Breast epithelium (tissue), 4 donors: ENCODE results near the gene DNAJB8. TPM values are rescaled to one million over a fixed set of nuclear protein-coding genes. Genes with fewer than 3 reads are reported as not detected.

Experiments used
- DNase-seq, 2 donors: peaks; one replicate each; pipeline ENCODE4 v3.0.0-alpha.2; 2019; ENCODE audit warnings: low spot score in 2 of 2
- H3K27ac ChIP-seq, 2 donors: fragments of 200-600 bp; sonication (generic) in 1 of 2; one replicate each; pipeline ENCODE4 v1.5.1; 2016 to 2019; ENCODE audit warnings: mild to moderate bottlenecking in 1 of 2
- H3K27me3 ChIP-seq, 2 donors: fragments of 200-600 bp; sonication (generic) in 1 of 2; one replicate each; pipeline versions ENCODE4 v1.5.1 to v1.6.0; 2017 to 2019; ENCODE audit warnings: control low read depth in 1 of 2, mild to moderate bottlenecking in 1 of 2
- H3K36me3 ChIP-seq: fragments of 200-600 bp; one replicate; pipeline ENCODE4 v1.5.1; 2019
- H3K4me1 ChIP-seq, 2 donors: fragments of 200-600 bp; sonication (generic); one replicate each; pipeline ENCODE4 v1.5.1; 2016 to 2019; ENCODE audit warnings: control low read depth in 1 of 2
- H3K4me3 ChIP-seq, 3 donors: fragments of 200-600 bp; sonication (generic); 1 replicate in 2 of 3; 2 replicates in 1 of 3; pipeline ENCODE4 v1.5.1; 2016 to 2019; ENCODE audit warnings: mild to moderate bottlenecking in 3 of 3, moderate library complexity in 2 of 3
- H3K9me3 ChIP-seq, 2 donors: fragments of 200-600 bp; sonication (generic) in 1 of 2; one replicate each; pipeline ENCODE4 v1.5.1; 2016 to 2019; ENCODE audit warnings: control low read depth in 1 of 2
- CTCF ChIP-seq, 3 donors: fragments of 450-650 bp; IDR thresholded peaks; one replicate each; pipeline ENCODE4 v1.5.1; 2016 to 2017; ENCODE audit warnings: antibody characterized with exemption in 3 of 3, mild to moderate bottlenecking in 3 of 3, moderate library complexity in 3 of 3
- POLR2A ChIP-seq: fragments of 450-650 bp; IDR thresholded peaks from one replicate; pipeline ENCODE4 v1.6.1; 2016; ENCODE audit warnings: antibody characterized with exemption, mild to moderate bottlenecking, moderate library complexity
- POLR2AphosphoS5 ChIP-seq, 3 donors: sonication (generic); formaldehyde crosslinking; IDR thresholded peaks; one replicate each; pipeline ENCODE4 v1.6.1; 2017; ENCODE audit warnings: antibody characterized with exemption in 3 of 3
- intact Hi-C: fragments of 100-400 bp; cut with DNase I; formaldehyde crosslinking; loops from one replicate; pipeline ENCODE4 v1.15.1; 2023; ENCODE audit warnings: low total_unique reads
- total RNA-seq, 3 donors: library from RNA; depleted of rRNA; stranded (reverse); fragments of >200 nt; gene quantifications; one replicate each; pipeline ENCODE4 v1.1.0, GENCODE V29; 2016

The DNAJB8 gene
- total RNA-seq, 3 donors from 2014 or later: not detected

GRCh38 chr3:128473737-128474136, 7.0 kb upstream of the DNAJB8 start:
- intact Hi-C loops: no loop called here

DNA sequence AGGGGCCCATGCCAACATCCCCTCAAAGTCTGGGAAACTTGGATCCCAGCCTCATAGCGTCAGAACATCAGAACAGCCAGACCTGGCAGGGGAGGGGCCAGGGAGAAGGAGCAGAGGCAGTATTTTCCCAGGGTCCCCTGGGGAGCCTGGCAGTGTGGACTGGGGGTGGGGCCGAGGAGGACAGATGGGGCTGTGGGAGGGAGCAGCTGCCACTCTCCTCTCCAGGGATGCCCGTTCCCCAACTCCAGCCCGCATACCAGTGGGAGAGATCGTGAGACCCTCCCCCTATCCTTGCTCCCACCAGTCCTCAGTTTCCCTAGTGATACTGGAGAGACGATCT, 6.5 kb upstream of the DNAJB8 start:
- intact Hi-C loops: no loop called here
- TF ChIP-seq POLR2AphosphoS5 (IDR thresholded peaks at IDR 0.05): no peak
- no peak for TF ChIP-seq CTCF (IDR thresholded peaks at IDR 0.05)
- no peak for TF ChIP-seq POLR2A
- H3K4me3 ChIP-seq: no peak overlapping the region
- H3K27ac ChIP-seq: no peak overlapping the region
- no peaks in the 10 kb centered on the region for H3K4me1 ChIP-seq
- H3K9me3 ChIP-seq: no peaks in the 10 kb centered on the region
- peaks cover 0 to 10% of the 10 kb centered on the region in 2 donors for H3K27me3 ChIP-seq
- no peak for DNase-seq
- H3K36me3 ChIP-seq: no peaks in the 10 kb centered on the region

More at GRCh38 chr3:128473737-128474136, 7.0 kb upstream of the DNAJB8 start:
- H3K36me3 ChIP-seq: no peaks in the 10 kb centered on the region
- peaks cover 0 to 12% of the 10 kb centered on the region in 2 donors for H3K27me3 ChIP-seq
- H3K4me1 ChIP-seq: no peaks in the 10 kb centered on the region
- H3K27ac ChIP-seq: no peak overlapping the region
- no peak for DNase-seq
- no peak overlapping the region for H3K4me3 ChIP-seq
- no peak for TF ChIP-seq POLR2AphosphoS5 (IDR thresholded peaks at IDR 0.05)
- TF ChIP-seq CTCF (IDR thresholded peaks at IDR 0.05): no peak
- TF ChIP-seq POLR2A: no peak
- H3K9me3 ChIP-seq: no peaks in the 10 kb centered on the region

DNA sequence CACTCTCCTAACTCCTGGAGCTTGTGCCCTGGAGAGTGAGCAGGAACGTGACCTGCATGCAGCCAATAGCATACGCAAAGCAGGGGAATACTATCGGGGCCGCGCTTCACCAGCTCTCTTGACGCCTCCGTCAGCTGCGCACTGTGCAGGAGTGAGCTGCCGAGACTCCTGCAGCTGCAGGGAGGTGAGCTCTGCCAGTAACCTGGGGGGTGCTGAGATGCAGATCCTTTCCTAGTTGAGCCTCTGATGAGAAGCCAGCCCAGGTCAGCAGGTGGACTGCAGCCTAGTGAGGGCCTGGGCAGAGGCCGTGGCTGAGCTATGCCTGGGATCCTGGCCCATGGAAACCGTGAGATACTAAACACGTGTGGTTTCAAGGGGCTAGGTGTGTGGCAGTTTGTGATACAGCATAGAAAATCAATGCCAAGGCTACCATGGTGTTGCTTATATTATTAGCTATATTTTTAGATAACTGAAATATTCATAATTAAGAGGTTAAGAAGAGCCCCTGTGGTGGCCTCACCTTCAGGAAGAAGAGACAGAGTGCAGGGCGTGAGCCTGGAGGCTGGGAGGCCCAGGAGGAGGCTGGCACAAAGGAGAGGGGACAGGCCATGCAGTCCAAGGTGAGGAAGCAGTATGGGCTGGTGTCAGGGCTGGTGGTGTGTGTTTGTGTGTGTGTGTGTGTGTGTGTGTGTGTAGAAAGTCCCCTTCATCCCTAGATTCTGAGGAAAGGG, 5.9 kb upstream of the DNAJB8 start:
- H3K4me1 ChIP-seq: no peaks in the 10 kb centered on the region
- no peaks in the 10 kb centered on the region for H3K9me3 ChIP-seq
- H3K27ac ChIP-seq: no peak overlapping the region
- peaks cover 0 to 8% of the 10 kb centered on the region in 2 donors for H3K27me3 ChIP-seq
- DNase-seq: no peak
- intact Hi-C loops: no loop called here
- no peak for TF ChIP-seq POLR2A
- TF ChIP-seq POLR2AphosphoS5 (IDR thresholded peaks at IDR 0.05): no peak
- no peak for TF ChIP-seq CTCF (IDR thresholded peaks at IDR 0.05)
- no peaks in the 10 kb centered on the region for H3K36me3 ChIP-seq
- H3K4me3 ChIP-seq: no peak overlapping the region

DNA sequence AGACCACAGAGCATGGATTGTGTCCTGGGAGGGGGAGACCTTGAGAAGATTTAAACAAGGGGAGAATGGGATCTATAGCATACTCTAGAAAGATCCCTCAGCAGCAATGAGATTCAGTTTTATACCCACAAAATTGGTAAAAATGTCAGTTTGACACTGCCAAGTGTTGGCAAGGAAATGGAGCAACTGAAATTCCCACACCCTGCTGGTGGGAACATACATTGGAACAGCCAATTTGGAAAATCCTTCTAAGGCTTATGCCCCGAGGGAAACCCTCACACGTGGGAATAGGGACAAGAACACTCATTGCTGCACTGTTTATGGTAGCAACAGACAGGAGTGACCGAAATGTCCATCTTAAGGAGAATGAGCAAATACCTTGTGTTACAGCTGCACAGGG, 5.0 kb upstream of the DNAJB8 start:
- DNase-seq: no peak
- Histone ChIP-seq H3K36me3 (no peaks in the 10 kb centered on the region), H3K27ac (no peak overlapping the region)

More for the DNA sequence above, 5.0 kb upstream of the DNAJB8 start:
- intact Hi-C loops: no loop called here
- Histone ChIP-seq H3K4me1 (no peaks in the 10 kb centered on the region), H3K4me3 (no peak overlapping the region), H3K27me3 (peaks cover 0 to 8% of the 10 kb centered on the region in 2 donors), H3K9me3 (no peaks in the 10 kb centered on the region)
- TF ChIP-seq CTCF (IDR thresholded peaks at IDR 0.05) (no peak), POLR2A (no peak), POLR2AphosphoS5 (IDR thresholded peaks at IDR 0.05) (no peak)
